Astrocyte (in vitro differentiated cells and primary cell): ENCODE measurements around the gene CMYA5. TPM values are rescaled to one million over a fixed set of nuclear protein-coding genes. Genes with fewer than 3 reads are reported as not detected.
"Not testable (repeated sequence)": the region's sequence is repeated elsewhere in the genome, so short reads cannot be mapped to it uniquely, and the experiment has no call there.

Experiments
- DNase-seq: peaks from one replicate; pipeline ENCODE4 v3.0.0-alpha.2; 2010; ENCODE audit warnings: low read depth
- FAIRE-seq: peaks from 2 replicates; lab custom pipeline; 2011; peaks lifted over from hg19 to GRCh38; lab: Jason Lieb, UNC
- H2AFZ ChIP-seq: 2 replicates; pipeline ENCODE4 v1.6.0; 2012; ENCODE audit warnings: low read depth, low read length, inconsistent platforms
- H3K27ac ChIP-seq: 2 replicates; pipeline ENCODE4 v1.5.1; 2011; ENCODE audit warnings: low read depth, low read length, inconsistent platforms
- H3K27me3 ChIP-seq: 2 replicates; pipeline ENCODE4 v1.6.0; 2011; ENCODE audit warnings: low read length, inconsistent platforms; ENCODE audit not compliant: insufficient read depth
- H3K36me3 ChIP-seq: 2 replicates; pipeline ENCODE4 v1.5.1; 2011; ENCODE audit warnings: low read length, inconsistent platforms; ENCODE audit not compliant: insufficient read depth
- H3K4me1 ChIP-seq: 2 replicates; pipeline ENCODE4 v1.5.1; 2011; ENCODE audit warnings: low read length, inconsistent platforms; ENCODE audit not compliant: insufficient read depth
- H3K4me2 ChIP-seq: 2 replicates; pipeline ENCODE4 v1.6.0; 2012; ENCODE audit warnings: low read length, inconsistent platforms
- H3K4me3 ChIP-seq: 2 replicates; pipeline ENCODE4 v1.5.1; 2011; ENCODE audit warnings: low read depth, mild to moderate bottlenecking, low read length, inconsistent platforms; ENCODE audit not compliant: insufficient read depth
- H3K79me2 ChIP-seq: 2 replicates; pipeline ENCODE4 v1.6.0; 2012; ENCODE audit warnings: mild to moderate bottlenecking, low read length, inconsistent platforms; ENCODE audit not compliant: insufficient read depth
- H3K9ac ChIP-seq: 2 replicates; pipeline ENCODE4 v1.6.0; 2012; ENCODE audit warnings: mild to moderate bottlenecking, low read length, inconsistent platforms
- H3K9me3 ChIP-seq: 2 replicates; pipeline ENCODE4 v1.5.1; 2012; ENCODE audit warnings: low read depth, mild to moderate bottlenecking, low read length, inconsistent platforms; ENCODE audit not compliant: insufficient read depth
- H4K20me1 ChIP-seq: 2 replicates; pipeline ENCODE4 v1.6.0; 2012; ENCODE audit warnings: low read length, inconsistent platforms; ENCODE audit not compliant: insufficient read depth
- H3K27ac Mint-ChIP-seq: one replicate; pipeline ENCODE4 v1.8.0; 2021; ENCODE audit warnings: mild to moderate bottlenecking, mixed read lengths; ENCODE audit not compliant: unreplicated experiment
- H3K27me3 Mint-ChIP-seq: one replicate; pipeline ENCODE4 v1.8.0; 2021; ENCODE audit warnings: low read depth, mixed read lengths; ENCODE audit not compliant: unreplicated experiment
- H3K36me3 Mint-ChIP-seq: one replicate; pipeline ENCODE4 v1.8.0; 2021; ENCODE audit warnings: low read depth, mixed read lengths; ENCODE audit not compliant: unreplicated experiment
- H3K4me1 Mint-ChIP-seq: one replicate; pipeline ENCODE4 v1.8.0; 2021; ENCODE audit warnings: low read depth, mixed read lengths; ENCODE audit not compliant: unreplicated experiment
- H3K4me3 Mint-ChIP-seq: one replicate; pipeline ENCODE4 v1.8.0; 2021; ENCODE audit warnings: mild to moderate bottlenecking, moderate library complexity, mixed read lengths; ENCODE audit not compliant: unreplicated experiment
- H3K9me3 Mint-ChIP-seq: one replicate; pipeline ENCODE4 v1.8.0; 2021; ENCODE audit warnings: mild to moderate bottlenecking, mixed read lengths; ENCODE audit not compliant: unreplicated experiment
- EZH2 ChIP-seq: IDR thresholded peaks from 2 replicates; pipeline ENCODE4 v1.6.1; 2012; ENCODE audit warnings: mild to moderate bottlenecking, low read length, inconsistent platforms; ENCODE audit not compliant: insufficient read depth
- total RNA-seq: library from RNA; stranded (reverse); gene quantifications from 2 replicates; pipeline ENCODE4 v1.2.1, GENCODE V29; 2021
- TF ChIP-seq, protein P1 (sequence below): IDR thresholded peaks from 2 replicates; pipeline ENCODE4 v1.5.1; 2011; ENCODE audit warnings: low read depth, mild to moderate bottlenecking, inconsistent platforms, low read length, moderate library complexity; ENCODE audit not compliant: insufficient read depth

Gene CMYA5
- total RNA-seq, 1 donor from 2014 or later = 1.2 TPM

DNA sequence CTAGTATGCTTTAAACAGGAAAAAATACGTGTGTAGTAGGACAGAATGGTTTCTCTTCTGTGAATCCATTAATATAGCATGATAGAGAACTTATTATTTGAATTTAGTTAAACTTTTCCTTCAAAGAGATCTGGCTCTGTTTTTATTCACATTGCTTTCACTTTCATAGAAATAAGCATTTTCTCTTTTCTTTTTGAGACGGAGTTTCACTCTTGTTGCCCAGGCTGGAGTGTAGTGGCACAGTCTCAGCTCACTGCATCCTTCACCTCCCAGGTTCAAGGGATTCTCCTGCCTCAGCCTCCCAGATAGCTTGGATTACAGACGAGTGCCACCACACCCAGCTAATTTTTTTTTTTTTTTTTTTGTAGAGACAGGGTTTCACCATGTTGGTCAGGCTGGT, 7.5 kb upstream of the CMYA5 start:
- not testable (repeated sequence) for DNase-seq, H3K36me3 Mint-ChIP-seq, H3K4me1 ChIP-seq, H3K27me3 ChIP-seq, H3K27me3 Mint-ChIP-seq, H2AFZ ChIP-seq, H3K36me3 ChIP-seq, H3K4me2 ChIP-seq, H3K9ac ChIP-seq, H3K9me3 Mint-ChIP-seq, H3K9me3 ChIP-seq, H3K4me1 Mint-ChIP-seq, H4K20me1 ChIP-seq, FAIRE-seq, H3K27ac ChIP-seq, H3K79me2 ChIP-seq, H3K27ac Mint-ChIP-seq, H3K4me3 Mint-ChIP-seq, H3K4me3 ChIP-seq

DNA sequence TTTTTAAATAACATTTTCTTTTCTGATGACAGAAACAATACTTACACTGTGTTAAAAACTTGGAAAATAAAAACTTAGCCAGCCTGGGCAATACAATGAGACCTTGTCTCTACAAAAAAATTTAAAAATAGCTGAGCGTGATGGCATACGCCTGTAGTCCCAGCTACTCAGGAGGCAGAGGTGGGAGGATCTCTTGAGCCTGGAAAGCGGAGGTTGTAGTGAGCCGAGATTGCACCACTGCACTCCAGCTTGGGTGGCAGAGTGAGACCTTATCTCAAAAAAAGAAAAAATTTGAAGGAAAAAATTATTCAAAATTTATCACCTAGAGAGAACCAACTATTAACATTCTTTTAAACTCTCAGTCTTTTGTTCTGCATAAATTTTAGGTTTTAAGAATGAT, 4.9 kb upstream of the CMYA5 start:
- no peaks in the 10 kb centered on the region for H4K20me1 ChIP-seq
- H3K27me3 Mint-ChIP-seq = no peaks in the 10 kb centered on the region
- H3K9me3 ChIP-seq = no peaks in the 10 kb centered on the region
- no peak overlapping the region for H3K4me2 ChIP-seq
- no peak overlapping the region for H2AFZ ChIP-seq
- H3K27ac Mint-ChIP-seq = no peak overlapping the region
- no peak overlapping the region for H3K4me3 ChIP-seq
- no peaks in the 10 kb centered on the region for H3K9me3 Mint-ChIP-seq
- peaks cover 8% of the 10 kb centered on the region for H3K36me3 ChIP-seq
- no peaks in the 10 kb centered on the region for H3K79me2 ChIP-seq
- peaks cover 4% of the 10 kb centered on the region for H3K36me3 Mint-ChIP-seq
- H3K4me1 Mint-ChIP-seq = no peaks in the 10 kb centered on the region
- no peak overlapping the region for H3K4me3 Mint-ChIP-seq
- no peak for FAIRE-seq
- no peaks in the 10 kb centered on the region for H3K27me3 ChIP-seq
- TF ChIP-seq, protein P1, sequence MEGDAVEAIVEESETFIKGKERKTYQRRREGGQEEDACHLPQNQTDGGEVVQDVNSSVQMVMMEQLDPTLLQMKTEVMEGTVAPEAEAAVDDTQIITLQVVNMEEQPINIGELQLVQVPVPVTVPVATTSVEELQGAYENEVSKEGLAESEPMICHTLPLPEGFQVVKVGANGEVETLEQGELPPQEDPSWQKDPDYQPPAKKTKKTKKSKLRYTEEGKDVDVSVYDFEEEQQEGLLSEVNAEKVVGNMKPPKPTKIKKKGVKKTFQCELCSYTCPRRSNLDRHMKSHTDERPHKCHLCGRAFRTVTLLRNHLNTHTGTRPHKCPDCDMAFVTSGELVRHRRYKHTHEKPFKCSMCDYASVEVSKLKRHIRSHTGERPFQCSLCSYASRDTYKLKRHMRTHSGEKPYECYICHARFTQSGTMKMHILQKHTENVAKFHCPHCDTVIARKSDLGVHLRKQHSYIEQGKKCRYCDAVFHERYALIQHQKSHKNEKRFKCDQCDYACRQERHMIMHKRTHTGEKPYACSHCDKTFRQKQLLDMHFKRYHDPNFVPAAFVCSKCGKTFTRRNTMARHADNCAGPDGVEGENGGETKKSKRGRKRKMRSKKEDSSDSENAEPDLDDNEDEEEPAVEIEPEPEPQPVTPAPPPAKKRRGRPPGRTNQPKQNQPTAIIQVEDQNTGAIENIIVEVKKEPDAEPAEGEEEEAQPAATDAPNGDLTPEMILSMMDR = no peak
- no peak for TF ChIP-seq EZH2
- H3K9ac ChIP-seq = no peak overlapping the region
- H3K27ac ChIP-seq = no peak overlapping the region
- peaks cover 5% of the 10 kb centered on the region for H3K4me1 ChIP-seq
- DNase-seq = no peak

DNA sequence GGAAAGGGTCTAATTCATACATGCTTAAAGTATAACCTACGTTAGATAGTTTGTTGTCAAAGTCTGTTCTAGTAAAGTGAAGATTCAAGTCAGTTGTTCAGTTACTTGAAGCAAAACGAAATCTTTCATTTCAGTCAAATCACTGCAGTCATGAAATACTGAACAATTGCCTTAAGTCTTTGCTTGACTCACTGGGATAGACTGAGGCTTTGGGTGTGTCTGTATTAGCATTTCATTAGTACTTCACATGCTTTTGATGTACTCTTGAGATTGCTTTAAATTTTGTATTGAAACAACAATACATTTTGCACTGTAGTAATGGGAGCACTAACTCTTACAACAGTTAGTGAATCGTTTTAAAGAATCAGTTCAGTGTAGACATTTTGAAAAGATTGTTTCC, 4.0 kb upstream of the CMYA5 start:
- no peaks in the 10 kb centered on the region for H4K20me1 ChIP-seq
- TF ChIP-seq, protein P1 = no peak
- TF ChIP-seq EZH2 = no peak
- no peak overlapping the region for H3K4me2 ChIP-seq
- no peaks in the 10 kb centered on the region for H3K79me2 ChIP-seq
- no peak overlapping the region for H3K27ac Mint-ChIP-seq
- DNase-seq (no peak), FAIRE-seq (no peak)
- no peak overlapping the region for H3K9ac ChIP-seq
- peaks cover 3% of the 10 kb centered on the region for H3K9me3 Mint-ChIP-seq
- H3K4me3 ChIP-seq = no peak overlapping the region
- H3K27me3 ChIP-seq = no peaks in the 10 kb centered on the region
- no peak overlapping the region for H2AFZ ChIP-seq
- peaks cover 10% of the 10 kb centered on the region for H3K36me3 Mint-ChIP-seq
- peaks cover 10% of the 10 kb centered on the region for H3K4me1 ChIP-seq
- H3K27ac ChIP-seq = no peak overlapping the region
- H3K9me3 ChIP-seq = no peaks in the 10 kb centered on the region
- no peak overlapping the region for H3K4me3 Mint-ChIP-seq
- H3K4me1 Mint-ChIP-seq = peaks cover 4% of the 10 kb centered on the region
- H3K27me3 Mint-ChIP-seq = no peaks in the 10 kb centered on the region
- H3K36me3 ChIP-seq = peaks cover 5% of the 10 kb centered on the region
